ENCODE data around the gene TCEAL8.

DNA sequence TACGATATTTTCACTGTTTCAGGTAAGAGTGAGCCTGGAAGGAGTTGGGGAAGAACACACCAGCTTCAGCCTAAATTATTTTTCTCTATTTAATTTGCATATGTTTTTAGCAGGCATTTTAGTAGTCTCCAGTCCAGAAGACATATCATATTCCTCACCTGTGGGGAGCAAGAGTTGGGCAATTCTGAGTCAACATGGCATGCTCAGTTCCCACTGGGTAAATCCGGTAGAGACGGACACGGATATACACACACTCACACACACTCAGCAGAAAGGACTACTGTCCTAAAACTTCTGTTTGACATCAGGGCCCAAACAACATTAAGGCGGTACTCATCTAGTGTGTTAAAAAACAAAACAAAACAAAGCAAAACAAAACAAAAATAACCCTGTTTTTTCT, 44.9 kb downstream of the TCEAL8 start:
- TF ChIP-seq, protein P1, sequence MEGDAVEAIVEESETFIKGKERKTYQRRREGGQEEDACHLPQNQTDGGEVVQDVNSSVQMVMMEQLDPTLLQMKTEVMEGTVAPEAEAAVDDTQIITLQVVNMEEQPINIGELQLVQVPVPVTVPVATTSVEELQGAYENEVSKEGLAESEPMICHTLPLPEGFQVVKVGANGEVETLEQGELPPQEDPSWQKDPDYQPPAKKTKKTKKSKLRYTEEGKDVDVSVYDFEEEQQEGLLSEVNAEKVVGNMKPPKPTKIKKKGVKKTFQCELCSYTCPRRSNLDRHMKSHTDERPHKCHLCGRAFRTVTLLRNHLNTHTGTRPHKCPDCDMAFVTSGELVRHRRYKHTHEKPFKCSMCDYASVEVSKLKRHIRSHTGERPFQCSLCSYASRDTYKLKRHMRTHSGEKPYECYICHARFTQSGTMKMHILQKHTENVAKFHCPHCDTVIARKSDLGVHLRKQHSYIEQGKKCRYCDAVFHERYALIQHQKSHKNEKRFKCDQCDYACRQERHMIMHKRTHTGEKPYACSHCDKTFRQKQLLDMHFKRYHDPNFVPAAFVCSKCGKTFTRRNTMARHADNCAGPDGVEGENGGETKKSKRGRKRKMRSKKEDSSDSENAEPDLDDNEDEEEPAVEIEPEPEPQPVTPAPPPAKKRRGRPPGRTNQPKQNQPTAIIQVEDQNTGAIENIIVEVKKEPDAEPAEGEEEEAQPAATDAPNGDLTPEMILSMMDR (IDR thresholded peaks at IDR 0.05): no peak
- TF ChIP-seq POLR2A (IDR thresholded peaks at IDR 0.05): no peak
